Activated naive CD4-positive, alpha-beta T cell treated with anti-CD3 and anti-CD28 coated beads for 36 hours (primary cell): ENCODE measurements around the gene HLCS. TPM values are rescaled to one million over a fixed set of nuclear protein-coding genes. Genes with fewer than 3 reads are reported as not detected.
A peak's percentile ranks its signal among the peaks of the same experiment; 100 is the strongest.

Experiments
- CTCF ChIA-PET: fragments of 350-600 bp; sonication (Branson Sonifier 250); formaldehyde crosslinking; loops from one replicate; lab custom pipeline; 2021; ENCODE audit warnings: antibody characterized with exemption; lab: Charles Lee
- DNase-seq: peaks from one replicate; pipeline ENCODE4 v3.0.0-alpha.2; 2020
- H3K27ac Mint-ChIP-seq: one replicate; pipeline ENCODE4 v1.8.0; 2021; ENCODE audit warnings: mild to moderate bottlenecking, mixed read lengths
- H3K27me3 Mint-ChIP-seq: one replicate; pipeline ENCODE4 v1.8.0; 2021; ENCODE audit warnings: low read depth, mixed read lengths
- H3K36me3 Mint-ChIP-seq: one replicate; pipeline ENCODE4 v1.8.0; 2021; ENCODE audit warnings: low read depth, mixed read lengths
- H3K4me1 Mint-ChIP-seq: one replicate; pipeline ENCODE4 v1.8.0; 2021; ENCODE audit warnings: low read depth, mixed read lengths
- H3K4me3 Mint-ChIP-seq: one replicate; pipeline ENCODE4 v1.8.0; 2021; ENCODE audit warnings: mild to moderate bottlenecking, moderate library complexity, mixed read lengths
- H3K9me3 Mint-ChIP-seq: one replicate; pipeline ENCODE4 v1.8.0; 2021; ENCODE audit warnings: mixed read lengths
- intact Hi-C: fragments of 100-400 bp; cut with micrococcal nuclease; formaldehyde crosslinking; loops from one replicate; pipeline ENCODE4 v1.15.1; 2023
- total RNA-seq, 2 experiments: library from RNA; stranded (reverse); gene quantifications; one replicate each; pipeline ENCODE4 v1.2.3, GENCODE V29; 2021

The HLCS gene
- total RNA-seq, 2 experiments from 2014 or later: 12.5 to 12.6 TPM

- no peak for DNase-seq
- intact Hi-C loops: no loop called here
- H3K4me3 Mint-ChIP-seq: no peak overlapping the region
- no peaks in the 10 kb centered on the region for H3K4me1 Mint-ChIP-seq
- no peaks in the 10 kb centered on the region for H3K27me3 Mint-ChIP-seq
- no peaks in the 10 kb centered on the region for H3K9me3 Mint-ChIP-seq
- peaks cover 4% of the 10 kb centered on the region for H3K36me3 Mint-ChIP-seq
- CTCF ChIA-PET: no interaction called here
- H3K27ac Mint-ChIP-seq: no peak overlapping the region
Measured at GRCh38 chr21:36763305-36763704, 203.2 kb downstream of the HLCS start.

GRCh38 chr21:36762642-36763041, 203.8 kb downstream of the HLCS start:
- no peak overlapping the region for H3K4me3 Mint-ChIP-seq
- CTCF ChIA-PET: no interaction called here

GRCh38 chr21:36761685-36762084, 204.8 kb downstream of the HLCS start:
- DNase-seq: no peak
- no peak overlapping the region for H3K27ac Mint-ChIP-seq
- intact Hi-C loops: no loop called here
- H3K27me3 Mint-ChIP-seq: no peaks in the 10 kb centered on the region
- no peaks in the 10 kb centered on the region for H3K4me1 Mint-ChIP-seq
- H3K4me3 Mint-ChIP-seq: no peak overlapping the region
- CTCF ChIA-PET: no interaction called here
- H3K9me3 Mint-ChIP-seq: no peaks in the 10 kb centered on the region
- H3K36me3 Mint-ChIP-seq: peaks cover 5% of the 10 kb centered on the region

More at GRCh38 chr21:36762642-36763041, 203.8 kb downstream of the HLCS start:
- no peak overlapping the region for H3K27ac Mint-ChIP-seq
- peaks cover 4% of the 10 kb centered on the region for H3K36me3 Mint-ChIP-seq
- no peak for DNase-seq
- no peaks in the 10 kb centered on the region for H3K27me3 Mint-ChIP-seq
- H3K4me1 Mint-ChIP-seq: no peaks in the 10 kb centered on the region
- no peaks in the 10 kb centered on the region for H3K9me3 Mint-ChIP-seq
- intact Hi-C loops: no loop called here

- H3K27ac Mint-ChIP-seq: no peak overlapping the region
- CTCF ChIA-PET: no interaction called here
- H3K4me3 Mint-ChIP-seq: no peak overlapping the region
- intact Hi-C loops: no loop called here
- H3K4me1 Mint-ChIP-seq: no peaks in the 10 kb centered on the region
- H3K27me3 Mint-ChIP-seq: no peaks in the 10 kb centered on the region
- H3K9me3 Mint-ChIP-seq: no peaks in the 10 kb centered on the region
- DNase-seq: no peak
- peaks cover 11% of the 10 kb centered on the region for H3K36me3 Mint-ChIP-seq
Measured at GRCh38 chr21:36759348-36760083, 207.0 kb downstream of the HLCS start.

GRCh38 chr21:36757196-36757595, 209.3 kb downstream of the HLCS start:
- Mint-ChIP-seq H3K4me1 (no peaks in the 10 kb centered on the region), H3K27ac (no peak overlapping the region), H3K27me3 (no peaks in the 10 kb centered on the region), H3K9me3 (no peaks in the 10 kb centered on the region), H3K4me3 (no peak overlapping the region), H3K36me3 (peaks cover 15% of the 10 kb centered on the region)
- CTCF ChIA-PET: interaction anchor here (1.7 kb wide), 1 partner anchor 168 kb away, joined by 3 read pairs; no protein-coding TSS in a partner anchor
- intact Hi-C loops: no loop called here
- no peak for DNase-seq

GRCh38 chr21:36756527-36756926, 209.9 kb downstream of the HLCS start:
- no peak overlapping the region for H3K27ac Mint-ChIP-seq
- no peaks in the 10 kb centered on the region for H3K9me3 Mint-ChIP-seq
- H3K36me3 Mint-ChIP-seq: peaks cover 18% of the 10 kb centered on the region
- CTCF ChIA-PET: no interaction called here
- H3K27me3 Mint-ChIP-seq: no peaks in the 10 kb centered on the region
- DNase-seq: no peak
- intact Hi-C loops: no loop called here
- H3K4me1 Mint-ChIP-seq: no peaks in the 10 kb centered on the region
- H3K4me3 Mint-ChIP-seq: no peak overlapping the region

GRCh38 chr21:36754241-36754898, 212.1 kb downstream of the HLCS start:
- Mint-ChIP-seq H3K27ac (no peak overlapping the region), H3K4me3 (no peak overlapping the region), H3K27me3 (peaks cover 10% of the 10 kb centered on the region), H3K4me1 (no peaks in the 10 kb centered on the region), H3K9me3 (no peaks in the 10 kb centered on the region), H3K36me3 (peaks cover 20% of the 10 kb centered on the region)
- intact Hi-C loops: no loop called here
- no peak for DNase-seq
- CTCF ChIA-PET: interaction anchor here (0.6 kb wide), 1 partner anchor 308 kb away, joined by 4 read pairs; no protein-coding TSS in a partner anchor

GRCh38 chr21:36753556-36753955, 212.9 kb downstream of the HLCS start:
- Mint-ChIP-seq H3K27me3 (peaks cover 17% of the 10 kb centered on the region), H3K4me1 (no peaks in the 10 kb centered on the region), H3K36me3 (peaks cover 20% of the 10 kb centered on the region), H3K9me3 (no peaks in the 10 kb centered on the region), H3K4me3 (no peak overlapping the region), H3K27ac (no peak overlapping the region)
- CTCF ChIA-PET: no interaction called here
- intact Hi-C loops: no loop called here
- DNase-seq: no peak

- no peak for DNase-seq
- Mint-ChIP-seq H3K36me3 (peaks cover 18% of the 10 kb centered on the region), H3K9me3 (no peaks in the 10 kb centered on the region), H3K27ac (no peak overlapping the region), H3K4me3 (no peak overlapping the region), H3K27me3 (peaks cover 31% of the 10 kb centered on the region), H3K4me1 (peaks cover 10% of the 10 kb centered on the region)
- intact Hi-C loops: no loop called here
- CTCF ChIA-PET: no interaction called here
Measured at GRCh38 chr21:36751383-36751782, 215.1 kb downstream of the HLCS start.

- peaks cover 37% of the 10 kb centered on the region for H3K27me3 Mint-ChIP-seq
- DNase-seq: no peak
- CTCF ChIA-PET: no interaction called here
- no peak overlapping the region for H3K27ac Mint-ChIP-seq
- no peaks in the 10 kb centered on the region for H3K9me3 Mint-ChIP-seq
- intact Hi-C loops: no loop called here
- H3K36me3 Mint-ChIP-seq: peaks cover 16% of the 10 kb centered on the region
- no peak overlapping the region for H3K4me3 Mint-ChIP-seq
- H3K4me1 Mint-ChIP-seq: peaks cover 10% of the 10 kb centered on the region
Measured at GRCh38 chr21:36750576-36750959, 215.9 kb downstream of the HLCS start.

GRCh38 chr21:36749935-36750575, 216.4 kb downstream of the HLCS start:
- Mint-ChIP-seq H3K4me1 (peaks cover 10% of the 10 kb centered on the region), H3K4me3 (no peak overlapping the region), H3K27me3 (peaks cover 38% of the 10 kb centered on the region), H3K9me3 (no peaks in the 10 kb centered on the region), H3K27ac (no peak overlapping the region), H3K36me3 (peaks cover 14% of the 10 kb centered on the region)
- DNase-seq: no peak
- intact Hi-C loops: loop anchor here (5.0 kb wide), 1 partner anchor 102 kb away; no protein-coding TSS in a partner anchor
- CTCF ChIA-PET: no interaction called here

- DNase-seq: peak; percentile 57
- H3K27me3 Mint-ChIP-seq: peaks cover 40% of the 10 kb centered on the region
Measured at GRCh38 chr21:36747815-36748383, 218.6 kb downstream of the HLCS start.

More at GRCh38 chr21:36747815-36748383, 218.6 kb downstream of the HLCS start:
- CTCF ChIA-PET: interaction anchor here (0.6 to 1.3 kb wide), 2 partner anchors 173 to 181 kb away, joined by 3 read pairs; no protein-coding TSS in a partner anchor
- Mint-ChIP-seq H3K9me3 (no peaks in the 10 kb centered on the region), H3K36me3 (peaks cover 5% of the 10 kb centered on the region), H3K27ac (no peak overlapping the region), H3K4me1 (peaks cover 10% of the 10 kb centered on the region), H3K4me3 (no peak overlapping the region)
- intact Hi-C loops: loop anchor here (1.0 to 5.0 kb wide), 2 partner anchors 104 to 179 kb away; no protein-coding TSS in a partner anchor
